B cell (primary cell): ENCODE measurements around the gene STK17B. TPM values are rescaled to one million over a fixed set of nuclear protein-coding genes. Genes with fewer than 3 reads are reported as not detected.

ENCODE experiments used
- ATAC-seq: fragments of 200-7000 bp; cut with Tn5 transposase; one replicate; pipeline ENCODE4 v1.10.0; 2021; ENCODE audit warnings: low read depth, mild to moderate bottlenecking, moderate number of reproducible peaks, moderate library complexity
- CTCF ChIA-PET: fragments of 350-600 bp; sonication (Branson Sonifier 250); formaldehyde crosslinking; loops from one replicate; lab custom pipeline; 2021; ENCODE audit warnings: antibody characterized with exemption, inconsistent platforms; lab: Charles Lee
- POLR2A ChIA-PET: fragments of 350-600 bp; sonication (Branson Sonifier 250); formaldehyde crosslinking; loops from one replicate; lab custom pipeline; 2021; ENCODE audit warnings: antibody characterized with exemption; lab: Charles Lee
- DNase-seq: peaks from one replicate; pipeline ENCODE4 v3.0.0; 2013
- H2AFZ ChIP-seq: 2 replicates; pipeline ENCODE4 v1.6.1; 2012; ENCODE audit warnings: mild to moderate bottlenecking, low read depth, low read length; ENCODE audit not compliant: insufficient read depth, poor library complexity, severe bottlenecking
- H3K27ac ChIP-seq, 2 donors: 1 replicate in 1 of 2; 2 replicates in 1 of 2; pipeline ENCODE4 v1.5.1; 2012 to 2013; ENCODE audit warnings: low read length in 2 of 2, mild to moderate bottlenecking in 2 of 2, moderate library complexity in 1 of 2
- H3K27me3 ChIP-seq, 4 experiments: fragments of 200-600 bp in 1 of 4; sonication (generic) in 1 of 4; replicated peaks in 1 of 4; 1 replicate in 2 of 4; 2 replicates in 2 of 4; pipeline versions ENCODE4 v1.6.1 to v1.7.0; 2013 to 2016; ENCODE audit warnings: low read length in 3 of 4, mild to moderate bottlenecking in 2 of 4, mixed read lengths in 1 of 4, moderate library complexity in 1 of 4; ENCODE audit not compliant: insufficient read depth in 4 of 4, control insufficient read depth in 3 of 4; ENCODE audit errors: control extremely low read depth in 1 of 4
- H3K36me3 ChIP-seq, 2 experiments: replicated peaks in 1 of 2; 1 replicate in 1 of 2; 2 replicates in 1 of 2; pipeline versions ENCODE4 v1.6.1 to v1.7.1; 2013; ENCODE audit warnings: low read length in 1 of 2; ENCODE audit not compliant: insufficient read depth in 2 of 2, control insufficient read depth in 1 of 2; ENCODE audit errors: control extremely low read depth in 1 of 2, extremely low read depth in 1 of 2
- H3K4me1 ChIP-seq, 2 donors: fragments of 200-600 bp in 1 of 2; sonication (generic) in 1 of 2; 1 replicate in 1 of 2; 2 replicates in 1 of 2; pipeline versions ENCODE4 v1.5.1 to v1.6.1; 2013 to 2017; ENCODE audit warnings: low read length in 2 of 2; ENCODE audit not compliant: control insufficient read depth in 2 of 2, insufficient read depth in 2 of 2
- H3K4me2 ChIP-seq: replicated peaks from 2 replicates; pipeline ENCODE3; 2012; ENCODE audit warnings: mild to moderate bottlenecking, low read depth, low read length; ENCODE audit not compliant: poor library complexity, severe bottlenecking
- H3K4me3 ChIP-seq, 5 experiments: fragments of 200-600 bp in 1 of 5; sonication (generic) in 1 of 5; 1 replicate in 3 of 5; 2 replicates in 2 of 5; pipeline versions ENCODE4 v1.5.1 to v1.7.0; 2011 to 2016; ENCODE audit warnings: low read length in 4 of 5, mild to moderate bottlenecking in 4 of 5, low read depth in 2 of 5, control low read depth in 1 of 5, moderate library complexity in 1 of 5; ENCODE audit not compliant: insufficient read depth in 1 of 5; ENCODE audit errors: control extremely low read depth in 1 of 5, extremely low read depth in 1 of 5
- H3K79me2 ChIP-seq: fragments of 200-600 bp; sonication (generic); one replicate; pipeline ENCODE4 v1.6.0; 2016; ENCODE audit warnings: low read length; ENCODE audit not compliant: control insufficient read depth, insufficient read depth
- H3K9ac ChIP-seq: fragments of 200-600 bp; sonication (generic); 2 replicates; pipeline ENCODE4 v1.6.1; 2017; ENCODE audit warnings: mild to moderate bottlenecking, low read length, moderate library complexity
- H3K9me3 ChIP-seq, 3 donors: one replicate each; pipeline versions ENCODE4 v1.6.1 to v1.7.1; 2013; ENCODE audit warnings: low read length in 2 of 3; ENCODE audit not compliant: control insufficient read depth in 2 of 3, insufficient read depth in 1 of 3; ENCODE audit errors: control extremely low read depth in 1 of 3
- H4K20me1 ChIP-seq: 2 replicates; pipeline ENCODE4 v1.6.0; 2012; ENCODE audit warnings: mild to moderate bottlenecking, low read length; ENCODE audit not compliant: insufficient read depth, control insufficient read depth, poor library complexity, severe bottlenecking
- H3K27ac Mint-ChIP-seq: one replicate; pipeline ENCODE4 v1.8.0; 2021; ENCODE audit warnings: mixed read lengths
- H3K27me3 Mint-ChIP-seq: one replicate; pipeline ENCODE4 v1.8.0; 2021; ENCODE audit warnings: mixed read lengths
- H3K4me1 Mint-ChIP-seq: one replicate; pipeline ENCODE4 v1.8.0; 2021; ENCODE audit warnings: mixed read lengths
- H3K4me3 Mint-ChIP-seq: one replicate; pipeline ENCODE4 v1.8.0; 2021; ENCODE audit warnings: mixed read lengths
- H3K9me3 Mint-ChIP-seq: one replicate; pipeline ENCODE4 v1.8.0; 2022; ENCODE audit warnings: mixed read lengths; ENCODE audit not compliant: insufficient read depth
- EZH2 ChIP-seq: IDR thresholded peaks from 2 replicates; pipeline ENCODE4 v1.6.1; 2012; ENCODE audit warnings: borderline replicate concordance, low read depth, mild to moderate bottlenecking, moderate library complexity, low read length; ENCODE audit not compliant: insufficient read depth, poor library complexity, severe bottlenecking
- WGBS: methylation state at CpG from one replicate; pipeline ENCODE4 v1.1.5; 2013; ENCODE audit warnings: missing lambda C conversion rate; ENCODE audit not compliant: insufficient coverage; 5-methylcytosine and 5-hydroxymethylcytosine counted together
- intact Hi-C: fragments of 100-400 bp; cut with micrococcal nuclease; formaldehyde crosslinking; loops from one replicate; pipeline ENCODE4 v1.10.0; 2022
- polyA plus RNA-seq: library from polyadenylated mRNA; depleted of rRNA; stranded (reverse); fragments of >200 nt; gene quantifications from 2 replicates; pipeline ENCODE4 v1.2.3, GENCODE V29; 2012
- total RNA-seq, 2 donors: library from RNA; stranded (reverse); fragments of 120-200 nt in 1 of 2; gene quantifications; 1 replicate in 1 of 2; 2 replicates in 1 of 2; pipeline versions ENCODE4 v1.2.3 to v1.2.4, GENCODE V29; 2013 to 2022
- TF ChIP-seq, protein P1 (sequence below): fragments of 200-600 bp; IDR thresholded peaks from one replicate; pipeline ENCODE4 v1.8.0; 2022; ENCODE audit warnings: antibody characterized with exemption, mild to moderate bottlenecking

STK17B gene
- total and polyA plus RNA-seq, 2 donors (not counting 1 experiment from before 2014, with no cell fraction given) = 120 to 249 TPM

DNA sequence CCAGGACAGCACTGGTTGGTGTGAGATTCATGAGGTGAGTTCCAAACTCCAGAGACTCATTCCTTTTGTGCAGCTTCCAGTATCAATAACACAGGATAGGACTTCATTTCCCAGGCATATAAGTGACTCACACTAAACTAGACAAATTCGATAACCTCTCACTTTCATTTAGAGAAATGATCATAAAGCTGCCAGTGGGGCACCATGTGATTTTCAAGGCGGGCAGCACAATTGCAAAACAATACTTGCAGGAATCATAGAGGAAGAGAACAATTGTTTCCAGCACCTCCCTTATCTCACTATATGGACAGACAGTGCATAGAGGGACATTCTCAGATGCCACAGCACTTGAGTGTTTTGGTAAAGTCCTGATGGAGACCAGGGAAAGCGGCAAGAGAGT is 71.5 kb downstream of the STK17B start:
- Histone ChIP-seq H3K27me3 (no peaks in the 10 kb centered on the region), H2AFZ (no peak overlapping the region), H3K9ac (no peak overlapping the region), H3K4me3 (no peak overlapping the region), H3K4me2 (no peak overlapping the region), H3K36me3 (no peaks in the 10 kb centered on the region), H3K79me2 (peaks cover 9% of the 10 kb centered on the region), H3K27ac (no peak overlapping the region), H3K4me1 (peaks cover 35 to 41% of the 10 kb centered on the region in 2 donors), H3K9me3 (no peaks in the 10 kb centered on the region), H4K20me1 (no peaks in the 10 kb centered on the region)
- Mint-ChIP-seq H3K27me3 (no peaks in the 10 kb centered on the region), H3K4me3 (no peak overlapping the region), H3K4me1 (peaks cover 55% of the 10 kb centered on the region), H3K9me3 (no peaks in the 10 kb centered on the region), H3K27ac (no peak overlapping the region)
- ChIA-PET POLR2A (interaction anchor here (1.2 kb wide), 1 partner anchor 71 kb away, joined by 3 read pairs; the partner anchor contains the start of gene STK17B), CTCF (interaction anchor here (1.6 to 3.3 kb wide), 2 partner anchors 18 to 237 kb away, joined by 3 to 10 read pairs; no protein-coding TSS in a partner anchor)
- TF ChIP-seq, protein P1, sequence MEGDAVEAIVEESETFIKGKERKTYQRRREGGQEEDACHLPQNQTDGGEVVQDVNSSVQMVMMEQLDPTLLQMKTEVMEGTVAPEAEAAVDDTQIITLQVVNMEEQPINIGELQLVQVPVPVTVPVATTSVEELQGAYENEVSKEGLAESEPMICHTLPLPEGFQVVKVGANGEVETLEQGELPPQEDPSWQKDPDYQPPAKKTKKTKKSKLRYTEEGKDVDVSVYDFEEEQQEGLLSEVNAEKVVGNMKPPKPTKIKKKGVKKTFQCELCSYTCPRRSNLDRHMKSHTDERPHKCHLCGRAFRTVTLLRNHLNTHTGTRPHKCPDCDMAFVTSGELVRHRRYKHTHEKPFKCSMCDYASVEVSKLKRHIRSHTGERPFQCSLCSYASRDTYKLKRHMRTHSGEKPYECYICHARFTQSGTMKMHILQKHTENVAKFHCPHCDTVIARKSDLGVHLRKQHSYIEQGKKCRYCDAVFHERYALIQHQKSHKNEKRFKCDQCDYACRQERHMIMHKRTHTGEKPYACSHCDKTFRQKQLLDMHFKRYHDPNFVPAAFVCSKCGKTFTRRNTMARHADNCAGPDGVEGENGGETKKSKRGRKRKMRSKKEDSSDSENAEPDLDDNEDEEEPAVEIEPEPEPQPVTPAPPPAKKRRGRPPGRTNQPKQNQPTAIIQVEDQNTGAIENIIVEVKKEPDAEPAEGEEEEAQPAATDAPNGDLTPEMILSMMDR = no peak
- no peak for TF ChIP-seq EZH2
- WGBS = no CpG with 5 or more reads among the region's 3 CpGs
- ATAC-seq (no peak), DNase-seq (no peak)
- intact Hi-C loops = loop anchor here (5.0 kb wide), 1 partner anchor 47 kb away; no protein-coding TSS in a partner anchor

DNA sequence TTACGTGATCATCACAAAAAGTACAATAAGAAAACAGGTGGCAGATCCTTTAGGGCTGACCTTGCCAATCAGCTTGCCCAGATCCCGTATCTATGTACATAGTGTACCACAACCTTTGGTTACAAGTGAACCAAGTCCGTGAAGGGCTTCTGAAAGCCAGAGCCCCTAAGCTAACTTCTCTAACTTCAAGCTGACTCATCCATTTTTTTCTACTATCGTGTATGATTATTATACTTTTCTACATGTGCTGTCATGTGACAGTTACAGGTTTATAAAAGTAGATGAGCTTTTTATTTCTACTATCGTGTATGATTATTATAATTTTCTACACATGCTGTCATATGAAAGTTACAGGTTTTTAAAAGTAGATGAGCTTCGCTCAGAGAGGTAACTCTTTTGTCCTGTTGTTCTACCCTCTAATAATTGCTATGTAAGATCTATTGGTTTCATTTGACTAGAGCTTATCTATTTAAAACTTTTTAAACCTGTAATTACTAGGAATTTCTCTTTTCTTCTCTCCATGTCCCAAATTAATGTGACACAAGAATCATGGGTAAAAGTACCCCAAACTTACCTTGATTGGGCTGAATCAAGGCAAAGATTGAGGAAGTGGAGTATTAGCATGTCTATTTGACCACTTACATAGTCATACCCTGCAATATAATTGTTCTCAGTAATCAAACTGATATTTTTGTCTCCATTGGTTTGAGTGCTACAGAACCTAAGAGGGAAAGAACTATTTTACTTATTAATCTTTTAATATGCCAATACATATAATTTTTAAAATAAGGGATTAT is 73.3 kb downstream of the STK17B start:
- intact Hi-C loops = no loop called here
- H3K4me2 ChIP-seq = no peak overlapping the region
- CTCF ChIA-PET = interaction anchor here (1.0 to 3.2 kb wide), 3 partner anchors 20 to 239 kb away, joined by 4 to 19 read pairs (median 7); no protein-coding TSS in a partner anchor
- H3K27me3 ChIP-seq = no peaks in the 10 kb centered on the region
- POLR2A ChIA-PET = no interaction called here
- TF ChIP-seq EZH2 = no peak
- TF ChIP-seq, protein P1 = no peak
- DNase-seq = no peak
- peaks cover 22 to 28% of the 10 kb centered on the region in 2 donors for H3K4me1 ChIP-seq
- H3K4me1 Mint-ChIP-seq = peaks cover 38% of the 10 kb centered on the region
- H3K4me3 Mint-ChIP-seq = no peak overlapping the region
- H2AFZ ChIP-seq = peak overlapping the region; percentile 32
- no peaks in the 10 kb centered on the region for H4K20me1 ChIP-seq
- H3K9me3 Mint-ChIP-seq = no peaks in the 10 kb centered on the region
- no peaks in the 10 kb centered on the region for H3K36me3 ChIP-seq
- no peak overlapping the region for H3K27ac Mint-ChIP-seq
- H3K27me3 Mint-ChIP-seq = no peaks in the 10 kb centered on the region
- H3K9ac ChIP-seq = no peak overlapping the region
- H3K4me3 ChIP-seq = no peak overlapping the region
- H3K79me2 ChIP-seq = peaks cover under 1% of the 10 kb centered on the region
- ATAC-seq = no peak
- WGBS = 100% methylated on average over 1 of the region's 6 CpGs
- H3K9me3 ChIP-seq = no peaks in the 10 kb centered on the region
- no peak overlapping the region for H3K27ac ChIP-seq
